ENCODE measurements around the gene GPRIN3. TPM values are rescaled to one million over a fixed set of nuclear protein-coding genes. Genes with fewer than 3 reads are reported as not detected.

The GPRIN3 gene
- total and polyA plus RNA-seq, 3 experiments from 2014 or later, result 15.6 to 16.5 (median 16.2) TPM

GRCh38 chr4:89303177-89303576 is 4.4 kb downstream of the GPRIN3 start:
- Mint-ChIP-seq H3K27me3 (no peaks in the 10 kb centered on the region), H3K36me3 (peaks cover 2 to 15% (median 5%) of the 10 kb centered on the region in 3 donors), H3K27ac (peak overlapping the region; percentile 93 to 100 (median 97)), H3K9me3 (no peaks in the 10 kb centered on the region), H3K4me3 (peak overlapping the region; percentile 75 to 96 (median 84)), H3K4me1 (peaks cover 63 to 84% (median 79%) of the 10 kb centered on the region in 3 donors)
- ChIA-PET POLR2A (interaction anchor here (1.0 kb wide), 1 partner anchor 9 kb away, joined by 3 read pairs; no protein-coding TSS in a partner anchor), CTCF (interaction anchor here (1.0 to 2.5 kb wide), 4 partner anchors 12 to 49 kb away, joined by 3 to 9 read pairs (median 3); no protein-coding TSS in a partner anchor)
- Histone ChIP-seq H3K36me3 (ENCODE audit: insufficient read depth, low read length) (no peaks in the 10 kb centered on the region), H3K4me3 (ENCODE audit: low read length) (peak overlapping the region; percentile 33), H3K4me1 (ENCODE audit: insufficient read depth, low read length) (peaks cover 67% of the 10 kb centered on the region), H3K27me3 (ENCODE audit: insufficient read depth, low read length, poor library complexity, severe bottlenecking) (no peaks in the 10 kb centered on the region), H3K27ac (ENCODE audit: low read depth, low read length) (peak overlapping the region; percentile 58), H3K9me3 (ENCODE audit: low read length) (no peaks in the 10 kb centered on the region)
- peak; percentile 33 to 85 (median 51) for DNase-seq

- Mint-ChIP-seq H3K36me3 (peaks cover 5 to 9% (median 6%) of the 10 kb centered on the region in 3 donors), H3K27me3 (no peaks in the 10 kb centered on the region), H3K4me3 (peak overlapping the region; percentile 28 to 84 (median 77)), H3K9me3 (no peaks in the 10 kb centered on the region), H3K27ac (peak overlapping the region; percentile 68 to 100 (median 97)), H3K4me1 (peaks cover 73 to 95% (median 89%) of the 10 kb centered on the region in 3 donors)
- Histone ChIP-seq H3K4me3 (ENCODE audit: low read length) (no peak overlapping the region), H3K27ac (ENCODE audit: low read depth, low read length) (no peak overlapping the region), H3K4me1 (ENCODE audit: insufficient read depth, low read length) (peaks cover 78% of the 10 kb centered on the region), H3K36me3 (ENCODE audit: insufficient read depth, low read length) (no peaks in the 10 kb centered on the region), H3K9me3 (ENCODE audit: low read length) (no peaks in the 10 kb centered on the region), H3K27me3 (ENCODE audit: insufficient read depth, low read length, poor library complexity, severe bottlenecking) (no peaks in the 10 kb centered on the region)
- ChIA-PET CTCF (interaction anchor here (1.0 to 5.7 kb wide), 4 partner anchors 14 to 47 kb away, joined by 3 to 46 read pairs (median 7); no protein-coding TSS in a partner anchor), POLR2A (interaction anchor here (3.0 kb wide), 1 partner anchor 12 kb away, joined by 12 read pairs; no protein-coding TSS in a partner anchor)
- DNase-seq, result no peak
Measured at GRCh38 chr4:89301902-89302301, 5.7 kb downstream of the GPRIN3 start.

- Mint-ChIP-seq H3K9me3 (no peaks in the 10 kb centered on the region), H3K36me3 (peaks cover 2 to 6% (median 4%) of the 10 kb centered on the region in 3 donors), H3K4me3 (peak overlapping the region; percentile 28 to 84 (median 77)), H3K4me1 (peaks cover 79 to 98% (median 97%) of the 10 kb centered on the region in 3 donors), H3K27me3 (no peaks in the 10 kb centered on the region), H3K27ac (peak overlapping the region; percentile 64 to 100 (median 96))
- Histone ChIP-seq H3K27me3 (ENCODE audit: insufficient read depth, low read length, poor library complexity, severe bottlenecking) (no peaks in the 10 kb centered on the region), H3K36me3 (ENCODE audit: insufficient read depth, low read length) (no peaks in the 10 kb centered on the region), H3K9me3 (ENCODE audit: low read length) (no peaks in the 10 kb centered on the region), H3K4me3 (ENCODE audit: low read length) (no peak overlapping the region), H3K4me1 (ENCODE audit: insufficient read depth, low read length) (peaks cover 85% of the 10 kb centered on the region), H3K27ac (ENCODE audit: low read depth, low read length) (no peak overlapping the region)
- DNase-seq, result no peak
- ChIA-PET POLR2A (interaction anchor here (3.0 to 3.5 kb wide), 2 partner anchors 11 to 18 kb away, joined by 12 to 35 read pairs; no protein-coding TSS in a partner anchor), CTCF (interaction anchor here (3.3 to 8.4 kb wide), 3 partner anchors 13 to 44 kb away, joined by 15 to 72 read pairs (median 46); no protein-coding TSS in a partner anchor)
Measured at GRCh38 chr4:89301003-89301402, 6.6 kb downstream of the GPRIN3 start.

DNA sequence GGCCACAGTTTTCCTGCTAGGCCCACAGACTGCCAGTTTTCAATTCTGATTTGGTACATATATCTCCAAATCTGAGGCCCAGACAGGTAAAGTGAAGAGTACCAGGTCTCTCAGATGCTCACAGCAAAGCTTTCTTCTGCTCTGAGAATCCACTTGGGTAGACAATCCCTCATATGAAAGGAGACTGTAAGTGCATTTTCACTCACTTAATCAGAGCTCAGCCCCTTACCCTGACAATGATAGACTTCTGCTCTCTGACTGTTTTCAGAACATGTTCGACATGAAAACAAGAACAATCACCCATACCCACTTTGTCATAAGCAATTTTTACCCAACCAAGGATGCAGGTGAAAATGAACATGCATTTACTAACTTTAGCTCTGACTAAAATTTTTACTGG is 7.1 kb downstream of the GPRIN3 start:
- no peaks in the 10 kb centered on the region for H3K36me3 ChIP-seq (ENCODE audit: insufficient read depth, low read length)
- Mint-ChIP-seq H3K27me3 (no peaks in the 10 kb centered on the region), H3K4me1 (peaks cover 77 to 97% (median 96%) of the 10 kb centered on the region in 3 donors), H3K36me3 (peaks cover 0 to 6% (median 2%) of the 10 kb centered on the region in 3 donors), H3K4me3 (peak overlapping the region; percentile 85 to 96 (median 90)), H3K9me3 (no peaks in the 10 kb centered on the region), H3K27ac (peak overlapping the region; percentile 83 to 100 (median 98))
- ChIA-PET POLR2A (interaction anchor here (1.3 to 3.5 kb wide), 3 partner anchors 10 to 17 kb away, joined by 5 to 35 read pairs (median 12); no protein-coding TSS in a partner anchor), CTCF (interaction anchor here (0.9 to 8.4 kb wide), 7 partner anchors 9 to 49 kb away, joined by 3 to 72 read pairs (median 16); partner anchors contain the start of gene GPRIN3)
- DNase-seq, result no peak
- no peaks in the 10 kb centered on the region for H3K27me3 ChIP-seq (ENCODE audit: insufficient read depth, low read length, poor library complexity, severe bottlenecking)
- H3K27ac ChIP-seq (ENCODE audit: low read depth, low read length), result no peak overlapping the region
- peaks cover 85% of the 10 kb centered on the region for H3K4me1 ChIP-seq (ENCODE audit: insufficient read depth, low read length)
- H3K4me3 ChIP-seq (ENCODE audit: low read length), result peak overlapping the region; percentile 22
- H3K9me3 ChIP-seq (ENCODE audit: low read length), result no peaks in the 10 kb centered on the region

GRCh38 chr4:89300060-89300459 is 7.5 kb downstream of the GPRIN3 start:
- Mint-ChIP-seq H3K36me3 (peaks cover 0 to 6% (median 2%) of the 10 kb centered on the region in 3 donors), H3K27ac (peak overlapping the region; percentile 83 to 100 (median 98)), H3K27me3 (no peaks in the 10 kb centered on the region), H3K4me1 (peaks cover 77 to 97% (median 96%) of the 10 kb centered on the region in 3 donors), H3K4me3 (peak overlapping the region; percentile 85 to 96 (median 90)), H3K9me3 (no peaks in the 10 kb centered on the region)
- H3K4me3 ChIP-seq (ENCODE audit: low read length), result peak overlapping the region; percentile 42
- H3K27ac ChIP-seq (ENCODE audit: low read depth, low read length), result no peak overlapping the region
- DNase-seq, result no peak
- H3K36me3 ChIP-seq (ENCODE audit: insufficient read depth, low read length), result no peaks in the 10 kb centered on the region
- ChIA-PET POLR2A (interaction anchor here (1.0 to 3.5 kb wide), 5 partner anchors 10 to 43 kb away, joined by 3 to 35 read pairs (median 5); no protein-coding TSS in a partner anchor), CTCF (interaction anchor here (0.9 to 8.4 kb wide), 9 partner anchors 9 to 72 kb away, joined by 3 to 72 read pairs (median 15); partner anchors contain the start of gene GPRIN3)
- H3K9me3 ChIP-seq (ENCODE audit: low read length), result no peaks in the 10 kb centered on the region
- H3K27me3 ChIP-seq (ENCODE audit: insufficient read depth, low read length, poor library complexity, severe bottlenecking), result no peaks in the 10 kb centered on the region
- peaks cover 85% of the 10 kb centered on the region for H3K4me1 ChIP-seq (ENCODE audit: insufficient read depth, low read length)

DNA sequence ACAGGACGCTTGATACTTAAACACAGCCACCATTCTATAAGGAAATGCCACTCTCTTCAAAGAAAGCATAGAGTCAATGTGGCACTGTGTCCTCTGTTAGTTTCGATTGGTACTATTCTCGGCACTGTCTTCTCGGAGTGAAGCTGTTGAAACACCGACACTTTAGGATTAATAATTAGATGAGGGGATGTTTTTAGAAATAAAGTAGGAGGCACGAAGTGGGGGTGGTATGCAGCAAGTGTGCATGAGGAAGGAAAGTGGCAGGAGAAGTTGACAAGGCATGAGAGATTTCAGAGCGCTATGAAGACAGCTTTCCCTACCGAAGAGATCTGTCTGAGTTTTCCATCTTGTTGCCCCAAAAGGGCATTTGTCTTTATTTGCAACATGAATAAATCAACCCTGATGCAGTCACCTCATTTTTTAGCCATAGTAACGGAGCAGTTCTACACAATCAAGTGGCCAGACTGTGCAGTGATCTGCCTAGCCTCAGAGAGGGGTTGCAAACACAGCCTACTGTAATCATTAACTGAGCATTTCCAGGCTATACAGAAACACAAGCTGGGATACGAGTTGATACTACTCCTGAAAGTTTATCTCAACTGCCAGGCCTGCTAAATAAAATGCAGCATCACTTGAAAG is 8.3 kb downstream of the GPRIN3 start:
- peaks cover 87% of the 10 kb centered on the region for H3K4me1 ChIP-seq (ENCODE audit: insufficient read depth, low read length)
- H3K27me3 ChIP-seq (ENCODE audit: insufficient read depth, low read length, poor library complexity, severe bottlenecking), result no peaks in the 10 kb centered on the region
- no peaks in the 10 kb centered on the region for H3K9me3 Mint-ChIP-seq
- H3K27ac Mint-ChIP-seq, result peak overlapping the region; percentile 93 to 100 (median 98)
- no peaks in the 10 kb centered on the region for H3K36me3 ChIP-seq (ENCODE audit: insufficient read depth, low read length)
- CTCF ChIA-PET, result interaction anchor here (0.9 to 8.4 kb wide), 8 partner anchors 10 to 71 kb away, joined by 3 to 72 read pairs (median 16); partner anchors contain the start of gene GPRIN3
- no peaks in the 10 kb centered on the region for H3K27me3 Mint-ChIP-seq
- peaks cover 0 to 6% (median 2%) of the 10 kb centered on the region in 3 donors for H3K36me3 Mint-ChIP-seq
- peak overlapping the region; percentile 65 for H3K27ac ChIP-seq (ENCODE audit: low read depth, low read length)
- DNase-seq, result peak in 1 of 5 donors; percentile 46
- POLR2A ChIA-PET, result interaction anchor here (1.0 to 3.5 kb wide), 6 partner anchors 8 to 42 kb away, joined by 3 to 35 read pairs (median 4); partner anchors contain the start of gene GPRIN3
- peak overlapping the region; percentile 85 to 96 (median 90) for H3K4me3 Mint-ChIP-seq
- peaks cover 78 to 97% (median 96%) of the 10 kb centered on the region in 3 donors for H3K4me1 Mint-ChIP-seq
- no peaks in the 10 kb centered on the region for H3K9me3 ChIP-seq (ENCODE audit: low read length)
- peak overlapping the region; percentile 71 for H3K4me3 ChIP-seq (ENCODE audit: low read length)

GRCh38 chr4:89298788-89299152 is 8.8 kb downstream of the GPRIN3 start:
- H3K27me3 Mint-ChIP-seq, result no peaks in the 10 kb centered on the region
- peak in 3 of 5 donors; percentile 56 to 74 (median 57) for DNase-seq
- ChIA-PET POLR2A (interaction anchor here (1.0 to 3.5 kb wide), 5 partner anchors 9 to 46 kb away, joined by 3 to 35 read pairs (median 4); partner anchors contain the start of gene GPRIN3), CTCF (interaction anchor here (1.0 to 8.4 kb wide), 9 partner anchors 10 to 71 kb away, joined by 3 to 72 read pairs (median 15); partner anchors contain the start of gene GPRIN3)
- Histone ChIP-seq H3K27me3 (ENCODE audit: insufficient read depth, low read length, poor library complexity, severe bottlenecking) (no peaks in the 10 kb centered on the region), H3K36me3 (ENCODE audit: insufficient read depth, low read length) (no peaks in the 10 kb centered on the region), H3K27ac (ENCODE audit: low read depth, low read length) (peak overlapping the region; percentile 65), H3K4me3 (ENCODE audit: low read length) (peak overlapping the region; percentile 71), H3K4me1 (ENCODE audit: insufficient read depth, low read length) (peaks cover 87% of the 10 kb centered on the region), H3K9me3 (ENCODE audit: low read length) (no peaks in the 10 kb centered on the region)
- peaks cover 78 to 97% (median 96%) of the 10 kb centered on the region in 3 donors for H3K4me1 Mint-ChIP-seq
- no peaks in the 10 kb centered on the region for H3K9me3 Mint-ChIP-seq
- H3K4me3 Mint-ChIP-seq, result peak overlapping the region; percentile 85 to 96 (median 90)
- H3K27ac Mint-ChIP-seq, result peak overlapping the region; percentile 93 to 100 (median 98)
- H3K36me3 Mint-ChIP-seq, result peaks cover 0 to 6% (median 2%) of the 10 kb centered on the region in 3 donors

Data from CD8-positive, alpha-beta memory T cell (primary cell).